GM10248 (cell line): ENCODE data around the gene AGK.
"Not testable (repeated sequence)": the region's sequence is repeated elsewhere in the genome, so short reads cannot be mapped to it uniquely, and the experiment has no call there.

Experiments
- CTCF ChIA-PET: fragments of 300-600 bp; sonication (Branson Sonifier 250); formaldehyde crosslinking; extraction: SDS; loops from one replicate; lab custom pipeline; 2021; ENCODE audit warnings: antibody characterized with exemption; lab: Yijun Ruan, JAX
- POLR2A ChIA-PET: fragments of 350-650 bp; sonication (Branson Sonifier 250); formaldehyde crosslinking; extraction: SDS; loops from one replicate; lab custom pipeline; 2020; ENCODE audit warnings: antibody characterized with exemption; lab: Yijun Ruan, JAX
- DNase-seq: peaks from one replicate; pipeline ENCODE4 v3.0.0; 2012; ENCODE audit errors: extremely low spot score
- TF ChIP-seq, protein P1 (sequence below): IDR thresholded peaks from 2 replicates; pipeline ENCODE4 v1.5.1; 2012; ENCODE audit warnings: mild to moderate bottlenecking, low read depth; ENCODE audit errors: extremely low read depth, missing control alignments, control extremely low read depth

The AGK gene

DNA sequence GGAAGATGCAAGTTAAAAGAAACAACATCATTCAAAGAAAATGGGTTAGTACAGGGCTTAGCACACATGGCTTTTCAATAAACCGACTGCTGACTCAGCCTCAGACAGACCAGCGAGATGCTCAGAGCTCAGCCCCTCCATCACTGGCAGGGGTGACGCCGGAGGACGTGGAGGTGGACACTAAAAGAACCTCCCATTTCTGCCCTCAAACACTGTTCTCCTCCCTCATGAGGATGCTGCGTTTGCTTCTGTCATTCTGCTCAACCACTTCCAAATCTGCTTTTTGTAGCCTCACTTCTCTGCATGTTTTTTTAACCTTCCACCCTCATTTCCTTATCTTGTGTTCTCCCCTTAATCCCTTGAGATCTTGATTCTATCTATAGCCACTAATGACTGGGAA, 135.5 kb downstream of the AGK start:
- ChIA-PET POLR2A (no interaction called here), CTCF (interaction anchor here (0.9 to 1.6 kb wide), 4 partner anchors 9 to 40 kb away, joined by 3 to 5 read pairs (median 4); partner anchors contain the start of gene DENND11)
- TF ChIP-seq, protein P1, sequence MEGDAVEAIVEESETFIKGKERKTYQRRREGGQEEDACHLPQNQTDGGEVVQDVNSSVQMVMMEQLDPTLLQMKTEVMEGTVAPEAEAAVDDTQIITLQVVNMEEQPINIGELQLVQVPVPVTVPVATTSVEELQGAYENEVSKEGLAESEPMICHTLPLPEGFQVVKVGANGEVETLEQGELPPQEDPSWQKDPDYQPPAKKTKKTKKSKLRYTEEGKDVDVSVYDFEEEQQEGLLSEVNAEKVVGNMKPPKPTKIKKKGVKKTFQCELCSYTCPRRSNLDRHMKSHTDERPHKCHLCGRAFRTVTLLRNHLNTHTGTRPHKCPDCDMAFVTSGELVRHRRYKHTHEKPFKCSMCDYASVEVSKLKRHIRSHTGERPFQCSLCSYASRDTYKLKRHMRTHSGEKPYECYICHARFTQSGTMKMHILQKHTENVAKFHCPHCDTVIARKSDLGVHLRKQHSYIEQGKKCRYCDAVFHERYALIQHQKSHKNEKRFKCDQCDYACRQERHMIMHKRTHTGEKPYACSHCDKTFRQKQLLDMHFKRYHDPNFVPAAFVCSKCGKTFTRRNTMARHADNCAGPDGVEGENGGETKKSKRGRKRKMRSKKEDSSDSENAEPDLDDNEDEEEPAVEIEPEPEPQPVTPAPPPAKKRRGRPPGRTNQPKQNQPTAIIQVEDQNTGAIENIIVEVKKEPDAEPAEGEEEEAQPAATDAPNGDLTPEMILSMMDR, result no peak
- DNase-seq, result no peak

DNA sequence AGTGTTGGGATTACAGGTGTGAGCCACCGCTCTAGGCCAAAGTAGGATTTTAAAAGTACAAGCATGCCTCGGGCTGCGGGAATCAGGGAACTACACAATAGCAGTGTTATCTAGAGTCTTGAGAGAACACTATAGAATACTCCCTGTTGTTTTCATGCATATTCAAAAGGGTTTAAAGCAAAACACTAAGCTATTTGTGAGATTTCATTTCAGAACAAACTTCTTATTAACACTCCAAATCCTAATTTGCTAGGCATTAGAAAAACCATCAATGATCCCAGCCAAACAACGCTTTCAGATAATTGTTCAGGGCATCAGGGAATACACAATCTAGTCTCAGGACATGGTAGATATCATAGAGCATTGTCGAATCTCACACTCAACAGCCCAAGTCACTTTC, 136.8 kb downstream of the AGK start:
- DNase-seq, result no peak
- POLR2A ChIA-PET, result interaction anchor here (0.6 to 0.7 kb wide), 2 partner anchors 10 to 73 kb away, joined by 4 read pairs; no protein-coding TSS in a partner anchor
- TF ChIP-seq, protein P1, result no peak
- CTCF ChIA-PET, result interaction anchor here (1.3 to 6.4 kb wide), 5 partner anchors 6 to 50 kb away, joined by 3 to 21 read pairs (median 5); partner anchors contain the start of gene SSBP1

GRCh38 chr7:141689072-141689825, 138.0 kb downstream of the AGK start:
- ChIA-PET CTCF (interaction anchor here (0.9 to 6.4 kb wide), 6 partner anchors 8 to 49 kb away, joined by 3 to 21 read pairs (median 4); partner anchors contain the start of gene SSBP1), POLR2A (interaction anchor here (0.7 kb wide), 1 partner anchor 148 kb away, joined by 5 read pairs; no protein-coding TSS in a partner anchor)
- not testable (repeated sequence) for DNase-seq

GRCh38 chr7:141691540-141691939, 140.3 kb downstream of the AGK start:
- POLR2A ChIA-PET, result no interaction called here
- CTCF ChIA-PET, result interaction anchor here (6.4 kb wide), 1 partner anchor 10 kb away, joined by 21 read pairs; no protein-coding TSS in a partner anchor
- no peak for DNase-seq
- TF ChIP-seq, protein P1, result no peak

DNA sequence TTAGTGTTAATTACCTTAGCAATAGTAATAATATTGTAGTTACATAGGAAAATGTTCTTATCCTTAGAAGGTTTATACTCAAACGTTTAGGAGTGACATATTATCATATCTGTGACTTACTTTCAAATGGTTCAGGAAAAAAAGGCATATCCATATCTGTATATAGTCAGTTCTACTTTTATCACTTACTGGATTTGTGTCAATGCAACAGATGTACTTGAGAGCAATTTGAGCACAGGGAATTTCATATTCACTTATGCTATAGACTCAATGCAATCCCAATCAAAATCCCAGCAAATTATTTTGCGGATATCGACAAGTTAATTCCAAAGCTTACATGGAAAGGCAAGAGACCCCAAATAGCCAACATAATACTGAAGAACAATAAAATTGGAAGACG, 140.8 kb downstream of the AGK start:
- TF ChIP-seq, protein P1, result no peak
- no peak for DNase-seq
- POLR2A ChIA-PET, result no interaction called here
- CTCF ChIA-PET, result interaction anchor here (6.4 kb wide), 1 partner anchor 10 kb away, joined by 21 read pairs; no protein-coding TSS in a partner anchor

DNA sequence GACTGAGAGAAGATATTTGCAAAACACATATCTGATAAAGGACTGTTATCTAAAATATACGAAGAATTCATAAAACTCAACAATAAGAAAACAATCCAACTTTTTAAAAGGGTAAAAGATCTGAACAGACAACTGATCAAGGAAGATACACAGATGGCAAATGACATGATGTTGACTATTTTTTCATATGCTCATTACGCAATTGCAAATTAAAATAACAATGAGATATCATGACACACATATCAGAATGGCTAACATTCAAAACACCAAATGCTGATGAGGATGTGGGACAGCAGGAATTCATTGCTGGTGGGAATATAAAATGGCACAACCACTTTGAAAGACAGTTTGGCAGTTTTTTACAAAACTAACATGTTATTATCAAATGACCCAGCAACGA, 141.9 kb downstream of the AGK start:
- CTCF ChIA-PET, result interaction anchor here (1.2 to 6.4 kb wide), 3 partner anchors 11 to 89 kb away, joined by 3 to 21 read pairs (median 4); partner anchors contain the start of gene SSBP1
- TF ChIP-seq, protein P1, result no peak
- POLR2A ChIA-PET, result no interaction called here
- no peak for DNase-seq

- DNase-seq, result no peak
- CTCF ChIA-PET, result interaction anchor here (1.0 to 1.6 kb wide), 5 partner anchors 13 to 46 kb away, joined by 3 to 6 read pairs (median 3); partner anchors contain the start of genes SSBP1 and WEE2
- TF ChIP-seq, protein P1, result no peak
- POLR2A ChIA-PET, result no interaction called here
Measured at GRCh38 chr7:141695803-141696289, 144.6 kb downstream of the AGK start.
